Caki2 (cell line): ENCODE results near the gene SETD3. TPM values are rescaled to one million over a fixed set of nuclear protein-coding genes. Genes with fewer than 3 reads are reported as not detected.

Experiments
- DNase-seq: peaks from one replicate; pipeline ENCODE4 v3.0.0-alpha.2; 2015; ENCODE audit warnings: low read depth
- in situ Hi-C: cut with HindIII; loops from 2 replicates; pipeline ENCODE4 v1.10.0; 2016; ENCODE audit warnings: low sequenced_read_pairs, low pct_unique_long_range_greater_than_20kb, mixed read lengths
- total RNA-seq: library from RNA; depleted of rRNA; stranded (reverse); fragments of >200 nt; shearing (Covaris generic); gene quantifications from 2 replicates; pipeline ENCODE4 v1.2.3, GENCODE V29; 2014; ENCODE audit warnings: low replicate concordance

SETD3 gene
- total RNA-seq, 1 experiment from 2014 or later = 27.9 TPM

DNA sequence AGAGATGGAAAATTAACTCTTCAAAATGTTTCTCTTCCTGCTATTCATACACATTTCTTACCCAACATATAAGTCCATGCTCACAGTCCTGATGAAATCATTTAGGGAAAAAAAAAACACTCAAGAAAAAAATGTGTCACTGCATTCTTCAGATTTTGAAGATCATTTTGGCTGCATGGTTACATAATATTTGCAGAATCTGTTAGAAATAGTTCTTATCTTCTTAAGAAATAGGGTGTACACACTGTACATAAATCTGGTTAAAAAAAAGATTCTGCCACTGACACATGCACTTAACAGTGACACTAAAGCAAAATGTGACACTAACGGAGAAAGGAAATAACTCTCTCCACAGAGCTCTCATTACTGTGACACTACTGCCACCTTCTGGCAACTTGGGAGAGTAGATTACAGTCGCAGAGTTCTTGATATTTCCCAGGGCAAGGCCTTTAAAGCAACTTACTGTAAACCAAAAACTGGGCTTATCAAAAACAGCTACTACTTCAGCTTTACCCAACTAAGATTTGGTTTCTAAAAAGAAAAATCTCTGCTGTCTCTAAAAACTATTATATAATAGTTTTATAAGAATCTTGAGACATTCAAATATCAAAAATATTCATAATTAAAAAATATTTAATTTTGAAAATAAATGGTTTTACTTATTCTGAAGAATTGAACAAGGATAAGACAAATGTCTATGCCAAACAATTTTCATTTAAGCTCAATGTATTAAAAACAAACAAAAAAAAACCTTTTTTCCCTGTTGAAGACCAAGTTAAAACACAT is 65.0 kb downstream of the SETD3 start:
- in situ Hi-C loops = no loop called here
- DNase-seq = peak; percentile 51

DNA sequence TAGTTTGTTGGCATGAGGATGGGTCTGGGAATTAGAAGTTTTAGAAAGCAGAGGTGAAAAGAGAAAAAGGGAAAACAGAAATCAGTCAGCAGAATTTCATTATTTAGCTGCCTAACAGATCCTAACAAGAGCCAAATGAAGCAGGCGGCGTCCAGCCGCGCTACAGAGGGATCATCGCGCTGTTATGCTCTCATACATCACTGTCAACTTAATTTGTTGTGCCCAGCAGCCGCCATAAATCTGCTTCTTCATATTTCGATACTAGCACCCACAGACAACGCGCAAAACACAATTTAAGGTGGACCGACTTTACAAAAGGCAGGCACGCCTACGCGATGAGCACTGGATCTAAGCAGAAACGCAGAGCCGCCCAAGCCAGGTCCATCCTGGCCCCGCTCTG is 66.7 kb downstream of the SETD3 start:
- no peak for DNase-seq
- in situ Hi-C loops = no loop called here

DNA sequence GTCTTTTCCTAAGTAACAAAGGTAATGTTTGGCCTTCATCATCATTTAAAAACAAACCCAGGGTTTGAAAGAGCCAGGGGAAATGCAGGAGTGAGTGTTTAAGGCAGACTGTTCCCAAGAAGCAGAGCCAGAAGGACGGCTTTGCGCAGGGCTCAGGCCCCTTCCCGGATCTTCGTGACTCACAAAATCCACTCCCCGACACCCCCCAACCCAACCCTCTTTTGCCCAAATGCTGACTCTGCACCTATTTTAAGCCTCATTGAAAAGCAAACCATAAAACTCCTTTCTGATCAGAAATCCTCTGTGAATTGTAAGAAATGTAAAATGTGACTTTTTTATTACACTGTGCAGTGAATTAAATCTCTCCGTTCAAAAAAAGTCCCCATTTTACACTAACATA is 67.5 kb downstream of the SETD3 start:
- in situ Hi-C loops = no loop called here

DNA sequence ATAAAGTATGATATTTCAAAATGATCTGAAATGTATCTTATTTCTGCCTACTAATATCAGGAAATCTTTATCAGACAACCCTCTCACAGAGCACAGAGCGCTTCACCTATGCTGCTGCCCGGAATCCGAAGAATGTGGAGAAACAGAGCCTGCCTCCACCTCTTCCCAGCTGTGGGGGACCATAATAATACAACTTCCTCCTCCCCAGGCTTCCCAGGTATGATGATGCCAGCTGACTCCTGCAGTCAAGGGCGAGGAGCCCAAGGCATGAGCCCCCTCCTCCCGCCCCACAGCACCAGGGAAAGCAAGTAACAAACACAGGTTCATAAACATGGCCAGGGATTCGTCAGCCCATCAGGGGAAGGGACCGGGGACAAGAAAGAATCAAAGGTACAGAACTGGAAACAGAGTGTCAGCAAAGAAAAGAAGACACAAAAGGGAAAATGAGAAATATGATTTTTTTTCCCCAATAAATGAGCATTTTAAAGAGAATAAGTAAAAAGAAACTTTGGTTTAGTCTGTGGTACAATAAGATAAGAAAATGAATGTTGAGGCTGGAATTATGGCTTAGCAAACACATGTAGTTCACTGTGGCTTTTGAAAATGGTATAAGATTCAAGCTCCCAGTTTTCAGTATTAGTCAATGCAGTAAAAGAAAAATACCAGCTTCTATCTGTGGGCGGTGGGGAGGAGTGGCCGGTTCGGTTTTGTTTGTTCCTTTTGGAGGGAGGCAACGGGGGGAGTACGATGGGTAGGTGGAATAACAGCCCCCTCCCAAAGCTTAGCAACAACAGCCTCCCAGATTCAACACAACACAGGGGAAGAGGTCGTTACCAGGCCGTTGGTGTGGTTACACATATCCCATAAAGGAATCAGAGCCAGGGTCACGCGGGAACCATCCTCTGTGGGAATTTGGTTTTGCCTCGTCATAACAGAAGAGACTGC is 68.3 kb downstream of the SETD3 start:
- in situ Hi-C loops = no loop called here
- DNase-seq = no peak

More for the DNA sequence above, 67.5 kb downstream of the SETD3 start:
- DNase-seq = no peak

DNA sequence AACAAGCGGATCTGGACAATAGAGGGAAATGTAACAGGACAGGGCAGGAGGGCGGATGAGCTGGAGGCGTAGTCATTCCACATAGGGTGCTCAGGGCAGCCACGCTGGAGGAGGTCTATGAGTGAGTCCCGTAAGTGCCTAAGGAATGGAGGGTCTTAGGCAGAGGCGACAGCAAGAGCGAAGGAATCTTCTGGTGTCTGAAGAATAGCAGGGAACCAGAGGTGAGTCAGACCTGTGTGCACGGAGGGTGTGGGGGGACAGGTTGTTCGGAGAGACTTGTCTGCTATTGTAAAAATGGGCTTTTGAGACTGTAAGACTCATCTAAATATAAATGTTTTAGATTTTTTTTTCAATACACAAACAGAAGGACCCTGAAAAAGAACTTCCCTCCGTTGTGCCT is 70.6 kb downstream of the SETD3 start:
- no peak for DNase-seq
- in situ Hi-C loops = no loop called here

DNA sequence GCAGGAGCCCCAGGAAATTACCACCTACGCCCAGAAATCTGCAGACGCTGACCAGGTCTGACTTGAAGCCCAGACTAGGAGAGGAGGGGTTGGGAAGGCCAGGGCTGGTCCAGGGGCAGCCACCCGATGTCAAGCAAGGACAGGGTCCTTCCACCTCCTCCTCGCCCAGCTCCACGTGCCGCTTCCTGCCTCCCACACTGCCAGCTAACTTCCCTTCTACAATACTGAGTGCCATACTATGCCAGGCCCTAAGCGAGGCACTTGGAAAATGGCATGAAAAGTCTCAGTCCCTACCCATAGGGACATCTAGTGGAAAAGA is 71.7 kb downstream of the SETD3 start:
- DNase-seq = no peak
- in situ Hi-C loops = no loop called here

DNA sequence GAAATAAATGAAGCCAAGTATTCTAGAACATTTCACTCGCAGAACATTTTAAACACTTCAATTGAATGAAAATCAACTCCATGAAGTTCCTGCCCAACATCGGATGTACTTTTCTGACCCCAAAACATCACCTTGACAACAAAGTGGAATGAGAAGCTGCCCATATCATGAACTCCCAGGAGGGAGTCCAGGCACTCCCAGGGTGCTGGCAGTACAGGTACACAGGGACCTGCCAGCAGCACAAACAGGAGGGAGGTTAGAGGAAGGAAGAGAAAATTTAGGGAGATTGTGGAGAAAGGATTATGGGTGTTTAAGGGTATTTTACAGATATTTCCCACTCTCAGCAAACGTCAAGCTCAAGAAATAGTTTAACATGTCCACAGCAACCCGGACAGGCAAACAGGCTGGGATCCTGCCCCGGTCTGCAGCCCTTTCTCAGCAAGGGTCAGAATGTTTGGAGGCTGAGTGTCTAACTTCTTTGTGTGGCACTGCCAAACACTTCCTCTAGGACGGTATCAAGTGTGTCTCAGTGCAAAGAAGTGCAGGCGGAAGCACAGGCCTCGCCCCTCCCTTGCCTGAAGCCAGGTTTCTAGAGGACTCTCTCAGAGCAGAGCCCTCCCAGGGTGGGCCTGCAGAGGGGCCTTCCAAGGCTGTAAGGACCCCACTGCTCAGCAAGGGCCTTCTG is 72.2 kb downstream of the SETD3 start:
- in situ Hi-C loops = no loop called here
- no peak for DNase-seq

DNA sequence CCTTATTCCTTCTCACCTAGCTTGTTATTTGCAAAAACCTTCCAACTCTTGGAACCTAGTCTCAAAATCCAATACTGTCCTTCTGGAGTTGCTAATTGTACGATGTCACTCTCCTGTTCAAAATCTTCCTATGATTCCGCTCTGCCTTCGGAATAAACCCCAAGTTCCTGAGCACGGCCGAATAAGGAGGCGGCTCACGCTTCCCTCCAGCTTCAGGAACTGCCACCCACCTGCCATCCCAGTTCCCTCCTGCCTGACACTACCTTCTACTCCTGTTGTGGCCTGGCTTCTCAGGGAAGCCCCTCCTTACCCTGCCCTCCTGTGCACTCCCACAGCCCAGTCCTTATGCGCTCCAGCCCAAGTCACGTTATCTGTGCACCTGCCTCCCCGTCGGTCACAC is 73.2 kb downstream of the SETD3 start:
- in situ Hi-C loops = no loop called here

DNA sequence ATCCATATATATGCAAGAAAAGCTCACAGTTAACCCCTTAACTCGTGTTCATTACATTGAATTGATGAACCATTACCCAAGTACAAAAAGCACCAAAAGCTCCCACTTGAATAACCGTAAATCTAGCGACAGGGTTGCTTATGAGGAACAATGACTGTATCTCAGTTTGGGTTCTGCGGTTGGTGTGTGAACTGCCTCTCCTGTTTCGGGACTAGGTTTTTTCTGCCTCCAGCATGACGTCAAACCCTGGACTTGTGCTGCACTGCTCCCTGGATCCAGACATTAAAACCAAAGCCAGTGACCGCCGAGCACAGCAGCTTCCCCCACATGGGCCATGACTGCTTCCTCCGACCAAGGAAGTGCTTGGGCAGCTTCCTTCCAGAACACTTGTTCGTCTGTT is 77.7 kb downstream of the SETD3 start:
- in situ Hi-C loops = no loop called here
- no peak for DNase-seq

More for the DNA sequence above, 73.2 kb downstream of the SETD3 start:
- DNase-seq = no peak

DNA sequence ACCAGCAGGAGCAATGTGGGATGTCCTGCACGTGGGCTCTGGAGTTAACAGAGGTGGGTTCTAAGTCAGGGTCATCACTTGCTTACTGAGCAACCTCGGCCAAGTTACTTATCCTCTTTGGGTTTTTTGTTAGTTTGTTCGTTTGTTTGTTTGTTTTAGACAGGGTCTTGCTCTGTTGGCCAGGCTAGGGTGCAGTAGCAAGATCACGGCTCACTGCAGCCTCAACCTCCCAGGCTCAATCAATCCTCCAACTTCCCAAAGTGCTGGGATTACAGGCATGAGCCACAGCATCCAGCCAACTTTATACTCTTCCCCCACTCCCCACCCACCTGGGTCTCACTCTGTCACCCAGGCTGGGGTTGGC is 78.4 kb downstream of the SETD3 start:
- in situ Hi-C loops = no loop called here

DNA sequence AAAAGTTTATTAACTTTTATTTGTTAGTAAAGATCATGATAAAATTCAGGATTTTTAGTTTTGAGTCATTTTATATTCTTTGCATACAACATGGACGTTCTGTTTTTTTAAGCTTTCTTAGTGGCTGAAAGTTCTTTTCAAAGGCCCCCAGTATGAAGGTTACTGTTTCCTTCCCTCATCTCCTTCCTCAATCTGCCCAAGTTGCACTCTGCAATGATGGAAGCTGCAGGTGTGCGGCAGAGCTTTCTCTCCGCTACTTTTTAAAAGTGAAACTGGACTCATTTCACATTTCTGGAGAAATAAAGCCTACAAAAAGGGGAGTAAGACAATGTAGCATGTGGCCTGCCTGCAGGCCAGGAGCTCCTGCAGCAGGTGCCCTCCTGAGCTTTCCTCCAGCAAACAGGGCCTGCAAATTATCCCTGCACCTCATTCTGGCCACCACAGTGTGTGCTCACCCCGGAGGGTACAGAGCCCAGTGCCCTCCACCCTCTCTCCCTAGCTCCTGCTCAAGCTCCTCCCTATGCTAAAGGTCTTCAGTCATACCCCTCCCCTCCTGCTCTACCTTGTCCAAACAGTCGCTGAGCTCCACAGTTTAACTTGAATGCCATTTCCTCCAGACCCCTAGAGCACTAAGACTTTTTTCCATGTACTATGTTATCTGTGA is 78.9 kb downstream of the SETD3 start:
- no peak for DNase-seq
- in situ Hi-C loops = no loop called here

More for the DNA sequence above, 78.4 kb downstream of the SETD3 start:
- no peak for DNase-seq

DNA sequence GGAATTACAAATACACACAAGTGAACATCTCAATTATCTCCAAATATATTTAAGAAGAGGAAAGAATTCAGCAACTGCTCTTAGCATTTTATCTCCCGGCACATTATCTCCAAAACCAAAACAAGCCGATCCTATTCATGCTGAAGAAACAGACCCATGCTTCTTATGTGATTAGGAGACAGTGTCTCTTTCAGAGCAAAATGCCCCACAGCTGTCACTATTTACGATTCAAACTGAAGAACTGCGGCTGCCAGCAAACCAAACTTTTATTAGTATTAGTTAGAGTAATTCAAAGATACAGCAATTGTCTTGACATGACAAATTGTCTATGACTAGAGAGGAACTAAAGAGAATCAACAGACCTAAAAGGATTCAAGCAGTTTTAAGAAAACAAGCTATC is 79.4 kb downstream of the SETD3 start:
- DNase-seq = no peak
- in situ Hi-C loops = no loop called here

DNA sequence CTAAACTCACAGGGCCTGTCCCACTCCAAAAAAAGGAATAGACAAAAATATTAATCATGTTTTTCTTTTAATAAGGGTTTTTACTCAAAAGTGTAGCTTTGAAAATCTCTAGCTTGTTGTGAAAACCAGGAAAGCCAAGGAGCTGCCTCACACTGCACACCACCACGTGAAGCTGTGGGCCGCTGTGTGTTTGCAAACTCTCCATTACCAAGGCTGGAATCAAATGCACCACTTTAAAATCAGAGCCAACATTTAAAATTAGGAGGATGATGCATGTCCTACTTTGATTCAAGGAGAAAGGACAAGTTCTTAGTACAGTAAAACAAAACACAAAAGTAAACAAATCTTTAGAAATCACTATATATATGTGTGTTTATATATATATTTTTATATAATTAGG is 83.0 kb downstream of the SETD3 start:
- DNase-seq = no peak
- in situ Hi-C loops = no loop called here

DNA sequence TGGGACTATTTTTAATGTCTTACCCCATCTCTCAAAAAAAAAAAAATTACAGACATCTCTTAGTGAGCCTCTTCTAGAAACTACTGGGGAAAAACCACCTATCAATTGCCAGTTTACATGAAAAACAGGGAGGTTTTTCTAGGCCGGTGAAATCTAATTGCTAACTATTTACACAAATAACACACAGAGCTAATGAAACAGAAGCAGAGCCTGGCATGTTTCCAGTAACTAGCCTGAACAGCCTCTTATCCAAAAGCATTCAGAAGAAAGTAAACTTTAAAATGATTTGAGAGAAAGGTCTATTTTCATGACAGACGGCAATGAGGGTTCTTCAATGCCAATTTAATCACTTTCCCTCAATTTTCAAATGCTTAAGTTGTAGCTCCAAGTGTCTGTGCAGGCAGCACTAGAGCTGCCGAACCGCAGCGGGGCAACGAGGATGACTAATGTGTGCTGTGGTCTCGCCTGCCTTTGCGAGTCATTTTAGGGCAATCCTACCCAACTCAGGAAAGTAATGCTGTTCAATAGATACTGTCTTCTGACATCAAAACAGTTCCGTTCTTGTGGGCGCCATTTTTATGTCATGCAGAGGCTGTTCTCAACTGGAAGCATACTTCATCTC is 84.6 kb downstream of the SETD3 start:
- in situ Hi-C loops = no loop called here
- peak; percentile 11 for DNase-seq

DNA sequence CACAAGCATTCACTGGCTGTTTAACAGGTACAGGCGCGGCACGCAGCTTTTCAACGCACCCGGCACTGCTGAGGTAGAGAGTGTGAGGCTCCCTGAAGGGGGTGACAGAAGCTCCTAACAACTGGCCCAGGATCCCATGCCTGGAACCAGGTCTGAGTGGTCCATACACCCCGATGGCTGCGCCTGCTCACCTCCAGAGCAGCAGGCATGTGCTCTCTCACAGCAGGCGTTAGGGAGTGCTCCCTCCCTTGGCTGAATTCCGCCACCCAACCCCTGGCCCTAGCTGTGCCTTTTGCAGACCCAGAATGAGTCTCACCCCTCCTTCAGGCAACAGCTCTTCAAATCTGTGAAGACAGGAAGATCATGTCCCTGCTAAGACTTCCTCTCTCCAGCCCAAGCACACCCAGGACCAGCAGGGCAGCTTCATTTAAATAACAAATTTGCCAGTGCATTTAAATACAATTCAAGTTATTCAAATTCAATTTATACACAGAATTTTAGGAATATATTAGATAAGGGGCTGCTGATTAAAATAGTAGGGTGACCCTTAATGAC is 86.0 kb downstream of the SETD3 start:
- in situ Hi-C loops = no loop called here
- DNase-seq = no peak

DNA sequence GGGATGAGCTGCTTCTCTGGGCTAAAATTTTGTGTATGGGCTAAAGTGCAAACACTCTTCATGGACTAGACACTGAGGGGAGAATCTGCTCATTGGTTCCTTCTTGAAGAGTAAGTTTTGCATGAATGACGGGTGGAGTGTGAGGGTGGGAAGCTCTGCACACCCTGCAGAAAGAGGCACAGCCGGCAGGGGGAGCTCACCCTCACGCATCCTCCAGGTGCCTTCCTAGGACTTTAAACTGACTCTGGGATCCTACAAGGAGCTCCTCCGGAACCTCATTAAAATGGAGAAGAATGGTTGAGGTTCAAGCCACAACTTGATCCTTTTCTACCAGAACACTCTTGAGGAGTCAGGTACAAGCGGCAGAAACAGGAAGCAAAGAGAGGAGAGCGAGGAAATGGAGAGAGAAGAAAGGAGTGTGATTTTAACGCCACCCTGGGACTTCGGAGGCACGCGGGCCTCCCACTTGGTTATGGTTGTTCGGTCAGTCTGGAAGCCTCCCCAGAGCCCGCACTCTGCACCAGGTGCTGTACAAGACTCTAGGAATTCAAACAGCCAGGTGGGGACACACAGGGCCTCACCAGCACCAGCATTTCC is 87.5 kb downstream of the SETD3 start:
- in situ Hi-C loops = no loop called here
- no peak for DNase-seq

DNA sequence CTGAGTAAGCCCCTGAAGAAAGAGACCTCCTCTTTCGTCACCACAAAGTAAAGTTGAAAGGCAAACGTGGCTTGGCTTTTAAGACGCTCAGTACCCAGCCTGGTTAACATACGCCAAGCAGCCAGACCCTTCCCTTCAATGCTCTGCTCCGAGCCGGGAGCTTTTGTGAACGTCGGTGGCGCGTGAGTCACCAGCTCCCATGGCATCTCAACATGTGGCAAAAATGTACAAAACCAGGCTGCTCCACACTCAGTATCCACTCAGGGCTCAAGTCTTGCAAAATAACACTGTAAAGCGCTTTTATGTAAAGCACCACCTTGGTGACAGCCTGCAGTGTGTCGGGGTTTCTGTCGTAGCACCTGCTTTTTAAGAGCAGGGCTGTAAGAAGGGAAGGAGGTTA is 89.0 kb downstream of the SETD3 start:
- in situ Hi-C loops = no loop called here
- no peak for DNase-seq
